Epithelial cell of proximal tubule (primary cell): ENCODE measurements around the gene PHPT1. TPM values are rescaled to one million over a fixed set of nuclear protein-coding genes. Genes with fewer than 3 reads are reported as not detected.

Source experiments
- DNase-seq: peaks from one replicate; pipeline ENCODE4 v3.0.0-alpha.2; 2011; ENCODE audit warnings: low read depth
- H3K4me3 ChIP-seq: 2 replicates; pipeline ENCODE4 v1.5.1; 2011; ENCODE audit warnings: low read depth, mild to moderate bottlenecking, low read length
- total RNA-seq: library from RNA; depleted of rRNA; stranded (reverse); fragments of >200 nt; gene quantifications from 2 replicates; pipeline ENCODE4 v1.2.3, GENCODE V29; 2015
- TF ChIP-seq, protein P1 (sequence below): conservative IDR thresholded peaks from 2 replicates; pipeline ENCODE4 v1.5.1; 2012; ENCODE audit warnings: low read depth, mild to moderate bottlenecking, low read length

The PHPT1 gene
- total RNA-seq, 1 donor from 2014 or later = 114 TPM

DNA sequence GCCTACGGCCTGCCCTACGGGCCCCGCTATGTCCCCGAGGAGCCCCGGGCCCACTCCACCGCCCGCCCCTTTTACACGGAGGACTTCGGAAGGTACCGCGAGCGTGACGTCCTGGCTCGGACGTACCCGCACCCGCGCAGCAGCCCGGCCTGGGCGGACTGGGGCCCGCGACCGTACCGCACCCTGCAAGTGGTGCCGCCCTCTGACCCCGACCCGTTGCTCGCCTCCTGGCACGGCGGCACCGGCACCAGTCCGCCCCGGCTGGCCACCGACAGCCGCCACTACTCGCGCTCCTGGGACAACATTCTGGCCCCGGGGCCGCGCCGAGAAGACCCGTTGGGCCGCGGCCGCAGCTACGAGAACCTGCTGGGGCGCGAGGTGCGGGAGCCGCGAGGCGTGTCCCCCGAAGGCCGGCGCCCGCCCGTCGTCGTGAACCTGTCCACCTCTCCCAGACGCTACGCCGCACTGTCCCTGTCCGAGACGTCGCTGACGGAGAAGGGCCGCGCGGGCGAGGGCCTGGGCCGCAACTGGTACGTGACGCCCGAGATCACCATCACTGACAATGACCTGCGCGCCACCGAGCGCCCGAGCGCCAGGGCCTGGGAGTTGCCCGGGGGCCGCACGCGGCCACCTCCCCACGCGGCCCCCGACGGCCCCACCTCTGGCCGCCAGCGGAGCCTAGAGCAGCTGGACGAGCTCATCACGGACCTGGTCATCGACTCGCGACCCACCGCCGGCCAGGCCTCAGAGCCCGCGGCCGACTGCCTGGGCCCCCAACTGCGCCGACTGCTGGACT is 3.5 kb upstream of the PHPT1 start:
- TF ChIP-seq, protein P1, sequence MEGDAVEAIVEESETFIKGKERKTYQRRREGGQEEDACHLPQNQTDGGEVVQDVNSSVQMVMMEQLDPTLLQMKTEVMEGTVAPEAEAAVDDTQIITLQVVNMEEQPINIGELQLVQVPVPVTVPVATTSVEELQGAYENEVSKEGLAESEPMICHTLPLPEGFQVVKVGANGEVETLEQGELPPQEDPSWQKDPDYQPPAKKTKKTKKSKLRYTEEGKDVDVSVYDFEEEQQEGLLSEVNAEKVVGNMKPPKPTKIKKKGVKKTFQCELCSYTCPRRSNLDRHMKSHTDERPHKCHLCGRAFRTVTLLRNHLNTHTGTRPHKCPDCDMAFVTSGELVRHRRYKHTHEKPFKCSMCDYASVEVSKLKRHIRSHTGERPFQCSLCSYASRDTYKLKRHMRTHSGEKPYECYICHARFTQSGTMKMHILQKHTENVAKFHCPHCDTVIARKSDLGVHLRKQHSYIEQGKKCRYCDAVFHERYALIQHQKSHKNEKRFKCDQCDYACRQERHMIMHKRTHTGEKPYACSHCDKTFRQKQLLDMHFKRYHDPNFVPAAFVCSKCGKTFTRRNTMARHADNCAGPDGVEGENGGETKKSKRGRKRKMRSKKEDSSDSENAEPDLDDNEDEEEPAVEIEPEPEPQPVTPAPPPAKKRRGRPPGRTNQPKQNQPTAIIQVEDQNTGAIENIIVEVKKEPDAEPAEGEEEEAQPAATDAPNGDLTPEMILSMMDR = no peak
- DNase-seq = no peak
- no peak overlapping the region for H3K4me3 ChIP-seq

DNA sequence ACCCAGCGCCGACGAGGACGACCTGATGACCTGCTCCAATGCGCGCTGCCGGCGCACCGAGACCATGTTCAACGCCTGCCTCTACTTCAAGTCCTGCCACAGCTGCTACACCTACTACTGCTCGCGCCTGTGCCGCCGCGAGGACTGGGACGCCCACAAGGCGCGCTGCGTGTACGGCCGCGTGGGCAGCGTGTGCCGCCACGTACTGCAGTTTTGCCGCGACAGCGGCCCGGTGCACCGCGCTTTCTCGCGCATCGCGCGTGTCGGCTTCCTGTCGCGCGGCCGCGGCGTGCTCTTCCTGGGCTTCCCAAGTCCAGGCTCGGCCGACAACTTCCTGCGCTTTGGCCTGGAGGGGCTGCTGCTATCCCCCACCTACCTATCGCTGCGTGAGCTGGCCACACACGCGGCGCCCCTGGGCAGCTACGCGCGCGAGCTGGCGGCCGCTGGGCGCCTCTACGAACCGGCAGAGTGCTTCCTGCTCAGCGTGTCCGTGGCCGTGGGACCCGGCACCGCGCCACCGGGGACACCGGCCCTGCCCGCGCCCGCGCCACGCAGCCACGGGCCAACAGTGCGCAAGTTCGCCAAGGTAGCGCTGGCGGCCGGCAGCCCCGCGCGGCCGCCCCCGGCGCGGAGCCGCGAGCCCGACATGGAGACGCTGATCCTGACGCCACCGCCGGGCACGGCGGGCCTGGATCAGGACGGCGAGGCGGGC is 2.7 kb upstream of the PHPT1 start:
- peak overlapping the region; percentile 38 for H3K4me3 ChIP-seq
- DNase-seq = no peak
- TF ChIP-seq, protein P1 = no peak

DNA sequence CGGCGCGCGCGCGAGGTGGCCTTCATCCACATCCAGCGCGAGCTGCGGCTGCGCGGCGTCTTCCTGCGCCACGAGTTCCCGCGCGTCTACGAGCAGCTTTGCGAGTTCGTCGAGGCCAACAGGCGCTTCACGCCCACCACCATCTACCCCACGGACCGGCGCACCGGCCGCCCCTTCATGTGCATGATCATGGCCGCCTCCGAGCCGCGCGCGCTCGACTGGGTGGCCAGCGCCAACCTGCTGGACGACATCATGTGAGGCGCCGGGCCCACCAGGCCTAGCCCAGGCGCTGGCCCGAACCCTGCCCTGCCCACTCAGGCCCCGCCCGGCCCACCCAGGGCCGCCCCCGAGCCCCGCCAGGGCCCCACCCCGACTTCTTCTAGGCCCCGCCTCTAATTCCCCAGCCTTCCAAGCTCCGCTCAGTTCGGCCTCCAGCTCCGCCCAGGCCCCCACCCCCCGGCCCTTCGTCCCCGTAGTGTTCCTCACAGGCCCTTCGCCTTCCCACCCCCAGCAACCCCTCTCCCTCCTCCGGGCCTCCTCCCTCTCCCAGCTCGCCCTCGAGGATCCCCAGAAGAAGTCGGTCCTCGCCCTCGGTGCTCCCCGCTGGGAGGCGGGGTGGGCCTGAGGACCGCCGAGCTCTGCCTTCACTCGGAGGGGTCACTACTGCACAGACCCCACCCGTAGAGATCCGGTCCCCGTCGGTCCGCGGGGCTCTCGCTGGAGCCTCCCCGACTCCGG is 2.0 kb upstream of the PHPT1 start:
- TF ChIP-seq, protein P1 = no peak
- no peak for DNase-seq
- H3K4me3 ChIP-seq = peak overlapping the region; percentile 77

DNA sequence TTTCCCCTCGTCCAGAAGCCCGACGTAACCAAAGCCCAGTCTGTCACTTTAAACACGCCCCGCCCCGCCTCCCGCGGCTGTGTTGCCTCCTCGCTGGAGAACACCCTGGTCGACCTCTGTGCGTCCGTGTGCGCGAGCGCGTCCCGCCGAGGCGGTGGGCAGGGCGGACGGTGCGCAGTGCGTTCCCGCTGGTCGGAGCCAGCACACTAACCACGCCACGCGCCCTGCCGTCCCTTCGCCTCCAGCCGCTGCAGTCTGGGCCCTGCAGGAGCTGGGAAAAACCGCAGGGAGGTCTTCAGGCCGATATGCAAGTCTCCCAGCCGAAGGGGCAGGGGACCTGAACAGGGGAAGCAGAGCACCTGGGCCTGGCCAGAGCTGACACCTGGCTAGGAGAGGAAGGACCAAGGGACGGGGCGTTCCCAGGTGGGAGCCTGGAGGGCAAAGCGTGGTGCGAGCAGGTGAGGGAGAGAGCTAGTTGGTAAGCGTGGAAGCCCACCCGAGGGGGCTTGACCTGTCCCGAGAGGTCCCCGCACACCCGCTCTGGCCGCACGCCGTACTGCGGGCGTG is 1.3 kb upstream of the PHPT1 start:
- H3K4me3 ChIP-seq = peak overlapping the region; percentile 77
- no peak for DNase-seq
- TF ChIP-seq, protein P1 = no peak

DNA sequence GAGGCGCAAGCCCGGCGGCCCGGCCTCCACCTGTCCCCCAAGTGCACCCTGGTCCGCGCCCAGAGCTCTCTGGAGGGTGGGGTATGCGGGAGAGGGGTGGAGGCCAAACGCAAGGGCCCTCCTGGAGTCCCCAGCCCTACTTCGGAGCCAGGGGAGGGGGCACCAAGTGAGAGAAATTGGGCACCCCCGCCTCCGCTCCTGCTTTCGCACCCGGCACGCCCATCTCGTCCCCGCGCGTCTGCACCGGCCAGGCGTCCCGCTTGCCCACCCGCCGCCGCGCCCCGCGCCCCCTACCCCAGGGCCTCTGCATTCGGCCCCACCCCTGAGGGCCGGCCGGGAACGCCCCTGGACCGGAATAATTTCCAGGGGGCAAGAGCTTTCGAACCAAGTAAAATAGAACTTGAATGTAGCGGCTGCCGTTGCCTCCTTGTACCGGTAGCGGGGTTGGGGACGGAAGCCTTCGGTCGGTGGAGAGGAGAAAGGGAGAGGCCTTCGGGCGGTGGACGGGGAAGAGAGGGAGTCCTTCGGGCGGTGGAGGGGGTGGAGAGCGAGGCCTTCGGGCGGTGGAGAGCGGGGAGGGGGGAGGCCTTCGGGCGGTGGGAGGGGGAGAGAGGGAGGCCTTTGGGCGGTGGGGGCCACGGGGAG is 694 bp upstream of the PHPT1 start:
- no peak for DNase-seq
- TF ChIP-seq, protein P1 = no peak
- peak overlapping the region; percentile 77 for H3K4me3 ChIP-seq
